Stimulated activated naive CD8-positive, alpha-beta T cell treated with anti-CD3 and anti-CD28 coated beads, Interleukin-15, amount 100 ng/mL, for 72 hours (primary cell): ENCODE measurements around the gene ZACN.

Source experiments
- ATAC-seq: fragments of 150-1000 bp; cut with Tn5 transposase; 2 replicates; pipeline ENCODE4 v1.10.0; 2021; ENCODE audit warnings: mild to moderate bottlenecking, moderate library complexity
- DNase-seq, 2 donors: peaks; one replicate each; pipeline ENCODE4 v3.0.0; 2021 to 2022
- H3K27ac Mint-ChIP-seq, 2 donors: one replicate each; pipeline ENCODE4 v1.8.0; 2022; ENCODE audit warnings: mild to moderate bottlenecking in 2 of 2, mixed read lengths in 2 of 2, moderate library complexity in 2 of 2
- H3K27me3 Mint-ChIP-seq: one replicate; pipeline ENCODE4 v1.8.0; 2022; ENCODE audit warnings: mixed read lengths
- H3K4me1 Mint-ChIP-seq: one replicate; pipeline ENCODE4 v1.8.0; 2022; ENCODE audit warnings: mild to moderate bottlenecking, mixed read lengths
- H3K4me3 Mint-ChIP-seq, 2 donors: one replicate each; pipeline ENCODE4 v1.8.0; 2022; ENCODE audit warnings: mild to moderate bottlenecking in 2 of 2, mixed read lengths in 2 of 2, moderate library complexity in 1 of 2
- H3K9me3 Mint-ChIP-seq, 2 donors: one replicate each; pipeline ENCODE4 v1.8.0; 2022; ENCODE audit warnings: mixed read lengths in 2 of 2

ZACN gene

GRCh38 chr17:76103274-76104139, 24.5 kb downstream of the ZACN start, which contains the start of gene EXOC7:
EXOC7 (minus strand) TSS chr17:76103787; CDS start chr17:76103692, 95 bp downstream.
- peak; percentile 92 for ATAC-seq
- peaks cover 30% of the 10 kb centered on the region for H3K4me1 Mint-ChIP-seq
- no peaks in the 10 kb centered on the region for H3K27me3 Mint-ChIP-seq
- peak; percentile 93 to 94 for DNase-seq
- H3K9me3 Mint-ChIP-seq, result no peaks in the 10 kb centered on the region
- H3K4me3 Mint-ChIP-seq, result peak within 1 kb of the TSS; percentile 95 to 96
- H3K27ac Mint-ChIP-seq, result peak within 1 kb of the TSS; percentile 98

GRCh38 chr17:76104140-76104895, 25.3 kb downstream of the ZACN start:
- DNase-seq (no peak), ATAC-seq (no peak)
- H3K4me3 Mint-ChIP-seq, result peak overlapping the region; percentile 95 to 96
- no peaks in the 10 kb centered on the region for H3K9me3 Mint-ChIP-seq
- H3K27me3 Mint-ChIP-seq, result no peaks in the 10 kb centered on the region
- peaks cover 30% of the 10 kb centered on the region for H3K4me1 Mint-ChIP-seq
- H3K27ac Mint-ChIP-seq, result peak overlapping the region; percentile 98

GRCh38 chr17:76104896-76105231, 25.9 kb downstream of the ZACN start:
- Mint-ChIP-seq H3K4me3 (peak overlapping the region; percentile 95 to 96), H3K27me3 (no peaks in the 10 kb centered on the region), H3K4me1 (peaks cover 30% of the 10 kb centered on the region), H3K27ac (peak overlapping the region; percentile 48 to 86), H3K9me3 (no peaks in the 10 kb centered on the region)
- DNase-seq (no peak), ATAC-seq (no peak)

GRCh38 chr17:76106703-76107102, 27.7 kb downstream of the ZACN start:
- no peak overlapping the region for H3K27ac Mint-ChIP-seq
- peaks cover 22% of the 10 kb centered on the region for H3K4me1 Mint-ChIP-seq
- ATAC-seq (no peak), DNase-seq (no peak)
- no peaks in the 10 kb centered on the region for H3K9me3 Mint-ChIP-seq
- no peaks in the 10 kb centered on the region for H3K27me3 Mint-ChIP-seq
- no peak overlapping the region for H3K4me3 Mint-ChIP-seq

DNA sequence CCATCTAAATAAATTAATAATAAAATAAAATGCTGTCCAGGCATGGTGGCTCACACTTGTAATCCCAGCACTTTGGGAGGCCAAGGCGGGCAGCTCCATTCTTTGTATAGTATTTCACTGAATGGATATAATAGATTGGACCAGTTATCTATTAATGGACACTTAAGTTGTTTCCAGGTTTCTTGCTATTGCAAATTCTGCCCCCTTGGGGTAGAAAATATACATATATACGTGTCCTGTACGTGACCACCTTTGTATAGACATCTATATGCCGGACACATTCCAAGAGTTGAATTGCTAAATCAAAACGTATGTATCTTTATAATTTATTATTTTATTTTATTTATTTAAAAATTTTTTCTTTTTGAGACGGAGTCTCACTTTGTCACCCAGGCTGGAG, 28.5 kb downstream of the ZACN start:
- Mint-ChIP-seq H3K9me3 (no peaks in the 10 kb centered on the region), H3K27ac (no peak overlapping the region), H3K27me3 (no peaks in the 10 kb centered on the region), H3K4me3 (no peak overlapping the region), H3K4me1 (peaks cover 20% of the 10 kb centered on the region)
- no peak for ATAC-seq
- DNase-seq, result no peak

DNA sequence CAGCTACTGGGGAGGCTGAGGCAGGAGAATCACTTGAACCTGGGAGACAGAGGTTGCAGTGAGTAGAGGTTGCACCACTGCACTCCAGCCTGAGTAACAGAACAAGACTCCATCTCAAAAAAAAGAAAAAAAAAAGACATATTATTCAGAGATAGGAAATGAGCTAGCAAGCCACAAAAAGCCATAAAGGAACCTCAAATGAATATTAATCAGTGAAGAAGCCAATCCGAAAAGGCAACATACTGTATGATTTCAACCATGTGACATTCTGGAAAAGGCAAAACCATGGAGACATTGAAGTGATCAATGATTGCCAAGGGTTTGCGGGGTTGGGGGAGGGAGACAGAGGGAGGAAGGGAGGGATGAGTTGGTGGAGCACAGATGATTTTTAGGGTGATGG, 33.0 kb downstream of the ZACN start:
- ATAC-seq (no peak), DNase-seq (no peak)
- Mint-ChIP-seq H3K4me3 (no peak overlapping the region), H3K27me3 (no peaks in the 10 kb centered on the region), H3K9me3 (no peaks in the 10 kb centered on the region), H3K27ac (peak overlapping the region in 1 of 2 donors; percentile 27), H3K4me1 (no peaks in the 10 kb centered on the region)

GRCh38 chr17:76115138-76115754, 36.3 kb downstream of the ZACN start:
- H3K27me3 Mint-ChIP-seq, result no peaks in the 10 kb centered on the region
- no peak overlapping the region for H3K4me3 Mint-ChIP-seq
- H3K27ac Mint-ChIP-seq, result no peak overlapping the region

DNA sequence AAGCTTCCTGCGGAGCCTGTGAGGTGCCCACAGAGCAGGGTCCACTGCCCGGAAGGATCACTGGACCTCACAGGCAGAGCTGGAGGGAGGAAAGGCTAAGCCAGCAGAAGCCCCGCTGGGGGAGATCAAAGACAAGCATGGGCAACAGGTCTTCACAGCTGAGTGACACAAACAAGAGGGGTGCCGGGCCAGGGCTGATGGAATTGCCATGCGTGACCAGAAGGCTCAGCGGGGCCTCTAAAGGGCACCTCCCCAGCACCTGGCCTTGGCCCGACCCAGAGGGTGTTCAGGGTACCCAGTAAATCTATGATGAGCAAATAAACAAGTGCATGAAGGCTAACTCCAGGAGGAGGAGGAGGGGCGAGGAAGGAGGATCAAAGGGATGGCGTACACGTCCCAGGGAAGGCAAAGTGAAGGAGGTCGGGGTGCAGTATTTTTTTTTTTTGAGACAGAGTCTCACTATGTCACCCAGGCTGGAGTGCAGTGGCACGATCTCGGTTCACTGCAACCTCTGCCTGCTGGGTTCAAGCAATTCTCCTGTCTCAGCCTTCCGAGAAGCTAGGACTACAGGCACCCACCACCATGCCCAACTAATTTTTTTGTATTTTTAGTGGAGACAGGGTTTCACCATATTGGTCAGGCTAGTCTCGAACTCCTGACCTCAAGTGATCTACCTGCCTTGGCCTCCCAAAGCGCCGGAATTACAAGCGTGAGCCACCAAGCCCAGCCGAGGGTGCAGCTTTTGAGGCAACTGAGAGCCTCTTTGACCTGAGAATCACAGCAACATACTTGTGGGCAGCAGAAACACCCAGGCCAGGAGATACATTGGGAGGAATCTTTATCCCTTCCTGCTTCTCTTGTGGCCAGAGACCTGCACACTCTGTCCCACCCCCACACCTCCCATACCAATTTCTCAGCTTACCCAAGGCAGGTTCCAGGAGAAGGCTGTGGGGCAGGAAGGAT, 40.7 kb downstream of the ZACN start:
- no peaks in the 10 kb centered on the region for H3K27me3 Mint-ChIP-seq
- H3K9me3 Mint-ChIP-seq, result no peaks in the 10 kb centered on the region
- no peak overlapping the region for H3K4me3 Mint-ChIP-seq
- peaks cover 38% of the 10 kb centered on the region for H3K4me1 Mint-ChIP-seq
- no peak overlapping the region for H3K27ac Mint-ChIP-seq
- DNase-seq, result no peak
- ATAC-seq, result no peak

More at GRCh38 chr17:76115138-76115754, 36.3 kb downstream of the ZACN start:
- DNase-seq (no peak), ATAC-seq (no peak)
- H3K9me3 Mint-ChIP-seq, result no peaks in the 10 kb centered on the region
- no peaks in the 10 kb centered on the region for H3K4me1 Mint-ChIP-seq

GRCh38 chr17:76120658-76121008, 41.7 kb downstream of the ZACN start:
- Mint-ChIP-seq H3K4me1 (peaks cover 46% of the 10 kb centered on the region), H3K9me3 (no peaks in the 10 kb centered on the region), H3K27ac (peak overlapping the region; percentile 72 to 89), H3K27me3 (no peaks in the 10 kb centered on the region), H3K4me3 (peak overlapping the region in 1 of 2 donors; percentile 44)
- ATAC-seq (no peak), DNase-seq (no peak)

DNA sequence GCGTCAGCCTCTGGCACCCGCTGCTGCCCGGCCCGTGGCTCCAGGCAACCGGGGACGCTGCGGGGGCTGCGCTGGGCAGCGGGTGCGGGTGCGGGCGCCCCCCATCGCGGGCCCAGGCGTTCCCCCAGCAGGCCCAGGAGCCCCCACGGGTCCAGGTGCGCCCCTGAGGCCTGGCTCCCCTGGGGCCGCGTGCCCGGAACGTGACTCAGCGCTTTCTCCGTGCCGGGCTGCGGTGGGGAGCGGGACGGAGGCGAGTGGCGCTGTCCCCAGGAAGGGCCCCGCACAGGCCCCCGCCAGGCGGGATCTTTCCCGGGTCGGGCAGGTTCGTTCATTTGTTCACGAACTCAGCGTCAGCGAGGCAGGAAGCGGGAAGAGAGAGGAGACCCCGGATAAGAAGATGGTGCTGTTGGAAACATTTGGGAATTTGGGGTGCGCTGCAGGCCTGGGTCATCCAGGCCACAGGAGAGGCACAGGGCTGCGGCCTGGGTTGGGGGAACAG, 43.0 kb downstream of the ZACN start:
- peak; percentile 47 for ATAC-seq
- DNase-seq, result no peak
- H3K27me3 Mint-ChIP-seq, result no peaks in the 10 kb centered on the region
- H3K27ac Mint-ChIP-seq, result peak overlapping the region; percentile 54 to 91
- no peaks in the 10 kb centered on the region for H3K9me3 Mint-ChIP-seq
- H3K4me3 Mint-ChIP-seq, result peak overlapping the region; percentile 61 to 75
- peaks cover 56% of the 10 kb centered on the region for H3K4me1 Mint-ChIP-seq

- ATAC-seq (no peak), DNase-seq (no peak)
- H3K27ac Mint-ChIP-seq, result peak overlapping the region; percentile 54 to 91
- H3K4me3 Mint-ChIP-seq, result peak overlapping the region; percentile 40 to 61
- no peaks in the 10 kb centered on the region for H3K9me3 Mint-ChIP-seq
- H3K27me3 Mint-ChIP-seq, result no peaks in the 10 kb centered on the region
- H3K4me1 Mint-ChIP-seq, result peaks cover 62% of the 10 kb centered on the region
These were observed 43.6 kb downstream of the ZACN start for GRCh38 chr17:76122431-76123190.

GRCh38 chr17:76123191-76123499, 44.2 kb downstream of the ZACN start:
- Mint-ChIP-seq H3K9me3 (no peaks in the 10 kb centered on the region), H3K27me3 (no peaks in the 10 kb centered on the region), H3K27ac (no peak overlapping the region), H3K4me1 (peaks cover 62% of the 10 kb centered on the region), H3K4me3 (peak overlapping the region in 1 of 2 donors; percentile 11)
- no peak for DNase-seq
- no peak for ATAC-seq

- no peak for DNase-seq
- no peak overlapping the region for H3K4me3 Mint-ChIP-seq
- H3K27ac Mint-ChIP-seq, result peak overlapping the region; percentile 5 to 82
- peaks cover 62% of the 10 kb centered on the region for H3K4me1 Mint-ChIP-seq
- no peaks in the 10 kb centered on the region for H3K27me3 Mint-ChIP-seq
- ATAC-seq, result no peak
- H3K9me3 Mint-ChIP-seq, result no peaks in the 10 kb centered on the region
These were observed 45.0 kb downstream of the ZACN start for GRCh38 chr17:76123749-76124581.
